Fibroblast of lung (primary cell): ENCODE results near the gene ZYG11B.

ENCODE experiments used
- CTCF ChIP-seq, 2 donors: IDR thresholded peaks in 1 of 2; conservative IDR thresholded peaks in 1 of 2; 1 replicate in 1 of 2; 2 replicates in 1 of 2; pipeline ENCODE4 v1.5.1; 2011 to 2012; ENCODE audit warnings: low read length in 2 of 2, control low read depth in 1 of 2, inconsistent platforms in 1 of 2, low read depth in 1 of 2, mild to moderate bottlenecking in 1 of 2
- EZH2 ChIP-seq: IDR thresholded peaks from 2 replicates; pipeline ENCODE4 v1.5.1; 2012; ENCODE audit warnings: low read length, control low read depth, mild to moderate bottlenecking; ENCODE audit errors: missing control alignments

- TF ChIP-seq CTCF (conservative IDR thresholded peaks at IDR 0.05 in 1 of 2, IDR thresholded peaks at IDR 0.05 in 1 of 2; ENCODE audit: low read depth in 1 of 2, low read length in 2 of 2) (no peak), EZH2 (no peak)
Measured at GRCh38 chr1:52727114-52727586, 897 bp downstream of the ZYG11B start.
